Body of pancreas (tissue), 4 donors: Measurements from ENCODE around the gene AUTS2.

Source experiments
- POLR2A ChIP-seq, 3 donors: fragments of 450-650 bp; IDR thresholded peaks; one replicate each; pipeline ENCODE4 v1.6.1; 2016; ENCODE audit warnings: antibody characterized with exemption in 3 of 3, mild to moderate bottlenecking in 2 of 3
- TF ChIP-seq, protein P1 (sequence below), 7 experiments: fragments of 450-650 bp in 4 of 7; fragments of 200-600 bp in 3 of 7; sonication (generic) in 3 of 7; IDR thresholded peaks; one replicate each; pipeline ENCODE4 v1.5.1; 2016 to 2019; ENCODE audit warnings: antibody characterized with exemption in 7 of 7

DNA sequence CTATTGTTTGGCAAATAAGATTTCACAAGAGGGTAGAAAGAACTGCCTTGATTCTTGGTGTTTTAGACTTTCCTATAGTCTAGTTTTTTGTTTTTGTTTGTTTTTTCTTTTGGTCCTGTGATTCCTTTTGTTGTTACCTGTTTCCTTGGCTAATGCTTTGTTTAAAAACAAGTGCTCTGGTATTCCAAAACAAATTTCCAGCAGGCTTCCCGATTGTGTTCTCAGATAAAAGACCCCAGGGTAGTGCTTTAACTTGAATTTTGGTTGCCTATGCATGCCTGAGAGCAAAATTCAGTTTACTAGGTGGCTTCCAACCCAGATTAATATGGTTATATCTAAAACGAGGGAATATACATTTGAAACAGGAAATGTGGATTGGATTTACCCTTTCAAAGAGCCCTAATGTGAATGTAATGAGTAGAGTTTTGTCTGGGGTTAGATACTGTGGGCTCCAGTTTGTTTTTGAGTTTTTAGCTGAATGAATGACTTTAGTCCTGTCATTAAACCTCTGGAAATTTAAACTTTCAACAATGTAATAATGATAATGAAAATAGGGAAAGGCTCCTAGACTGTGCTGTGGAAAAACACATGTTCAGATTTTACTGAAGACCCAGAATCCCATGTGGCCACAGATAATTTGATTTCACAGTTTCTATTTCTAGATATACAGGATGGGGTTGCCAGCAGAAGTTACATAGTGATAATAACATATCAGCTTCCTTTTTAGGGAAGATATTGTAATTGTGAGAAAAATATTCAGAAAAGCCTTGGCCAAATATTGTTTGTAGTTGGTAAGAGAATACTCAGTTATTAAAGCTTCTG lies 23.9 kb downstream of the AUTS2 start:
- no peak for TF ChIP-seq POLR2A (IDR thresholded peaks at IDR 0.05)
- TF ChIP-seq, protein P1, sequence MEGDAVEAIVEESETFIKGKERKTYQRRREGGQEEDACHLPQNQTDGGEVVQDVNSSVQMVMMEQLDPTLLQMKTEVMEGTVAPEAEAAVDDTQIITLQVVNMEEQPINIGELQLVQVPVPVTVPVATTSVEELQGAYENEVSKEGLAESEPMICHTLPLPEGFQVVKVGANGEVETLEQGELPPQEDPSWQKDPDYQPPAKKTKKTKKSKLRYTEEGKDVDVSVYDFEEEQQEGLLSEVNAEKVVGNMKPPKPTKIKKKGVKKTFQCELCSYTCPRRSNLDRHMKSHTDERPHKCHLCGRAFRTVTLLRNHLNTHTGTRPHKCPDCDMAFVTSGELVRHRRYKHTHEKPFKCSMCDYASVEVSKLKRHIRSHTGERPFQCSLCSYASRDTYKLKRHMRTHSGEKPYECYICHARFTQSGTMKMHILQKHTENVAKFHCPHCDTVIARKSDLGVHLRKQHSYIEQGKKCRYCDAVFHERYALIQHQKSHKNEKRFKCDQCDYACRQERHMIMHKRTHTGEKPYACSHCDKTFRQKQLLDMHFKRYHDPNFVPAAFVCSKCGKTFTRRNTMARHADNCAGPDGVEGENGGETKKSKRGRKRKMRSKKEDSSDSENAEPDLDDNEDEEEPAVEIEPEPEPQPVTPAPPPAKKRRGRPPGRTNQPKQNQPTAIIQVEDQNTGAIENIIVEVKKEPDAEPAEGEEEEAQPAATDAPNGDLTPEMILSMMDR (IDR thresholded peaks at IDR 0.05): no peak
